Measurements from ENCODE around the gene BMP8B. TPM values are rescaled to one million over a fixed set of nuclear protein-coding genes. Genes with fewer than 3 reads are reported as not detected.

Gene BMP8B
- total RNA-seq, 2 donors from 2014 or later, result 0.24 to 0.69 TPM

Other genes starting within 250 kb of the BMP8B start
- 100 to 1,000 TPM; 156 to 198 TPM for gene PABPC4, start 212.1 kb downstream of the BMP8B start, total RNA-seq
- gene HEYL, start 149.2 kb downstream of the BMP8B start, total RNA-seq, result 10 to 100 TPM; 25.2 to 47.1 TPM
- gene NT5C1A, start 116.8 kb downstream of the BMP8B start, total RNA-seq, result 1 to 10 TPM in 1 of 2 donors, under 1 TPM in 1; 0.71 to 1.1 TPM
- gene HPCAL4, start 97.4 kb downstream of the BMP8B start, total RNA-seq, result under 1 TPM in 1 of 2 donors, not detected in 1; 0.09 TPM
- gene PPIE, start 50.0 kb downstream of the BMP8B start, total RNA-seq, result 10 to 100 TPM; 29.0 to 45.9 TPM
- gene OXCT2, start 17.5 kb downstream of the BMP8B start, total RNA-seq, result 1 to 10 TPM; 1.2 to 2.0 TPM
- gene TRIT1, start 94.6 kb upstream of the BMP8B start, total RNA-seq, result 10 to 100 TPM; 15.1 to 15.8 TPM
- gene MYCL, start 113.1 kb upstream of the BMP8B start, total RNA-seq, result under 1 TPM; 0.14 to 0.51 TPM
- 1 to 10 TPM in 1 of 2 donors, under 1 TPM in 1; 0.69 to 1.4 TPM for gene MFSD2A, start 166.3 kb upstream of the BMP8B start, total RNA-seq

Data from posterior vena cava (tissue), 2 donors.